Measurements from ENCODE around the gene MAN2B2.

GRCh38 chr4:6659897-6660296 lies 84.9 kb downstream of the MAN2B2 start:
- TF ChIP-seq, protein P1, sequence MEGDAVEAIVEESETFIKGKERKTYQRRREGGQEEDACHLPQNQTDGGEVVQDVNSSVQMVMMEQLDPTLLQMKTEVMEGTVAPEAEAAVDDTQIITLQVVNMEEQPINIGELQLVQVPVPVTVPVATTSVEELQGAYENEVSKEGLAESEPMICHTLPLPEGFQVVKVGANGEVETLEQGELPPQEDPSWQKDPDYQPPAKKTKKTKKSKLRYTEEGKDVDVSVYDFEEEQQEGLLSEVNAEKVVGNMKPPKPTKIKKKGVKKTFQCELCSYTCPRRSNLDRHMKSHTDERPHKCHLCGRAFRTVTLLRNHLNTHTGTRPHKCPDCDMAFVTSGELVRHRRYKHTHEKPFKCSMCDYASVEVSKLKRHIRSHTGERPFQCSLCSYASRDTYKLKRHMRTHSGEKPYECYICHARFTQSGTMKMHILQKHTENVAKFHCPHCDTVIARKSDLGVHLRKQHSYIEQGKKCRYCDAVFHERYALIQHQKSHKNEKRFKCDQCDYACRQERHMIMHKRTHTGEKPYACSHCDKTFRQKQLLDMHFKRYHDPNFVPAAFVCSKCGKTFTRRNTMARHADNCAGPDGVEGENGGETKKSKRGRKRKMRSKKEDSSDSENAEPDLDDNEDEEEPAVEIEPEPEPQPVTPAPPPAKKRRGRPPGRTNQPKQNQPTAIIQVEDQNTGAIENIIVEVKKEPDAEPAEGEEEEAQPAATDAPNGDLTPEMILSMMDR (IDR thresholded peaks at IDR 0.05 in 2 of 3, conservative IDR thresholded peaks at IDR 0.05 in 1 of 3; ENCODE audit: insufficient read depth in 2 of 3, low read depth in 1 of 3, low read length in 3 of 3), result no peak
- TF ChIP-seq ZBTB7A (IDR thresholded peaks at IDR 0.05; ENCODE audit: borderline replicate concordance, control insufficient read depth, low read depth, low read length) (no peak), POLR2AphosphoS2 (IDR thresholded peaks at IDR 0.05; ENCODE audit: low read length) (no peak), YY1 (IDR thresholded peaks at IDR 0.05; ENCODE audit: borderline replicate concordance in 1 of 3, control insufficient read depth in 1 of 3, extremely low read depth in 1 of 3, insufficient read depth in 3 of 3, insufficient read length in 1 of 3, insufficient replicate concordance in 2 of 3, low read depth in 1 of 3, low read length in 2 of 3) (no peak), RFX5 (IDR thresholded peaks at IDR 0.05; ENCODE audit: low read depth, low read length) (no peak)

Measured in K562 (cell line).